Uterus (tissue), 2 donors: ENCODE data around the gene HPF1.

Source experiments
- CTCF ChIP-seq, 4 experiments: fragments of 200-600 bp in 2 of 4; fragments of 450-650 bp in 2 of 4; sonication (generic) in 2 of 4; IDR thresholded peaks; one replicate each; pipeline ENCODE4 v1.5.1; 2016 to 2019; ENCODE audit warnings: antibody characterized with exemption in 4 of 4, mild to moderate bottlenecking in 2 of 4, moderate library complexity in 1 of 4
- POLR2A ChIP-seq, 2 donors: fragments of 450-650 bp; IDR thresholded peaks; one replicate each; pipeline ENCODE4 v1.6.1; 2016; ENCODE audit warnings: antibody characterized with exemption in 2 of 2, mild to moderate bottlenecking in 1 of 2, moderate library complexity in 1 of 2

GRCh38 chr4:169690787-169691186, 67.0 kb downstream of the HPF1 start:
- TF ChIP-seq CTCF (IDR thresholded peaks at IDR 0.05): no peak
- TF ChIP-seq POLR2A (IDR thresholded peaks at IDR 0.05): no peak
